GM12864 (cell line): ENCODE measurements around the gene NEK11.
"Not testable (repeated sequence)": the region's sequence is repeated elsewhere in the genome, so short reads cannot be mapped to it uniquely, and the experiment has no call there.

Experiments
- DNase-seq: peaks from one replicate; pipeline ENCODE4 v3.0.0-alpha.2; 2011; ENCODE audit warnings: low read depth
- H3K4me3 ChIP-seq: 2 replicates; pipeline ENCODE4 v1.5.1; 2011; ENCODE audit warnings: mild to moderate bottlenecking, low read depth, low read length, control low read depth
- CTCF ChIP-seq: IDR thresholded peaks from 2 replicates; pipeline ENCODE4 v1.5.1; 2011; ENCODE audit warnings: low read depth, mild to moderate bottlenecking, moderate library complexity, low read length, control low read depth, inconsistent platforms; ENCODE audit errors: missing control alignments

NEK11 gene

DNA sequence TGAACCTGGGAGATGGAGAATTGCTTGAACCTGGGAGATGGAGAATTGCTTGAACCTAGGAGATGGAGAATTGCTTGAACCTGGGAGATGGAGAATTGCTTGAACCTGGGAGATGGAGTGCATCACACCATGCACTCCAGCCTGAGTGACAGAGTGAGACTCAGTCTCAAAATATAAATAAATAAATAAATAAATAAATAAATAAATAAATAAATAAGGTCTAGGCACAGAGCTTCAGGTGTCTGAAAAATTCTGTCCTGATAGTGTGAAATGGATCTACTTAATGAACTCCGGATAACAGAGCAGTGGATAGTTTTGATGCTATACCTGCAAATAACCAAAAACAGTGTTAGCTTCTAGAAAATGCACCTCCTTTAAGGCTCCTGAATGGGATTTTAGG is 330.6 kb downstream of the NEK11 start:
- H3K4me3 ChIP-seq: no peak overlapping the region
- no peak for DNase-seq
- no peak for TF ChIP-seq CTCF

DNA sequence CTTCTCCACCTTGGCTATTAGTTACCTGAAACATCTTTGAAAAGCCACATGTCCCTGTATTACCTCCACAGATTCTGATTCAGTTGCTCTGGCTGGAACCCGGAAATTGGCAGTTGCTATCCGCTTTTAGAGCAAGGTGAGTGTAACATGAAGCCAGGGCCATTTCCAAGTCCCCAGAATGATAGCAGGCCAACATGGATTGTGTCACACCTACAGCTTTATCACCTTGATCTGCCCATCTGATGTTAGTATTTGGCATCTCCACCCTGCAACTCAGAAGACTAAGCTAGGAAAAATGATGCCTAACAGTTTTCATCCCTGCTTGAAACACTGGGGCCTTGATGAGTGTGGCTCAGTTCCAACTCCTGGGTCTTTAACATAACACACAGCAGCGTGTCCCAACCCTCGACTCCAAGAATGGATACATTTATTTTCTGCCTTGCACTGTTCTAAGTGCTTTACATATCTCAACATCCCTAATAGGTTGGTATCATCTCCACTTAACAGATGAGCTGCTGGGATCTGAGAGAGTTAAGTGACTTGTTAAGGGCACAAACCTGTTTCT is 333.6 kb downstream of the NEK11 start:
- DNase-seq: no peak
- H3K4me3 ChIP-seq: no peak overlapping the region
- no peak for TF ChIP-seq CTCF

DNA sequence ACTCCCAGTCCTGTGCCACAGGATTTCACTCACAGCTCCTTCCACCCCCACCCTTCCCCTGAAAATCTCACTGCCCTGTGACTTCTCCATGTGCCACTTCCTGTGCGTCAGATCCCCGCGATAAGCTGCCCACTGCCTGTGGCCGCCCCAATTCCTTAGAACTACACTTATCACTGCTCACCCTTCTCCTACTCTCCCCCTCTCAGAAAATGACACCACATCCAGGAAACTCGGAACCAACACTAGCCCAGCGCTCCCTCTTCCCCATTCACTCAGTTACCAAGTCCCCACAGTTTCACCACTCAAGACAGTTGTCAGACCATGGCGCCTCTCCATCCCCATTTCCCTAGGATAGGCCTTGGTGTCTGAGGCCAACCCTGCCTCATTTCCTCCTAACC is 334.4 kb downstream of the NEK11 start:
- DNase-seq, H3K4me3 ChIP-seq: not testable (repeated sequence)

DNA sequence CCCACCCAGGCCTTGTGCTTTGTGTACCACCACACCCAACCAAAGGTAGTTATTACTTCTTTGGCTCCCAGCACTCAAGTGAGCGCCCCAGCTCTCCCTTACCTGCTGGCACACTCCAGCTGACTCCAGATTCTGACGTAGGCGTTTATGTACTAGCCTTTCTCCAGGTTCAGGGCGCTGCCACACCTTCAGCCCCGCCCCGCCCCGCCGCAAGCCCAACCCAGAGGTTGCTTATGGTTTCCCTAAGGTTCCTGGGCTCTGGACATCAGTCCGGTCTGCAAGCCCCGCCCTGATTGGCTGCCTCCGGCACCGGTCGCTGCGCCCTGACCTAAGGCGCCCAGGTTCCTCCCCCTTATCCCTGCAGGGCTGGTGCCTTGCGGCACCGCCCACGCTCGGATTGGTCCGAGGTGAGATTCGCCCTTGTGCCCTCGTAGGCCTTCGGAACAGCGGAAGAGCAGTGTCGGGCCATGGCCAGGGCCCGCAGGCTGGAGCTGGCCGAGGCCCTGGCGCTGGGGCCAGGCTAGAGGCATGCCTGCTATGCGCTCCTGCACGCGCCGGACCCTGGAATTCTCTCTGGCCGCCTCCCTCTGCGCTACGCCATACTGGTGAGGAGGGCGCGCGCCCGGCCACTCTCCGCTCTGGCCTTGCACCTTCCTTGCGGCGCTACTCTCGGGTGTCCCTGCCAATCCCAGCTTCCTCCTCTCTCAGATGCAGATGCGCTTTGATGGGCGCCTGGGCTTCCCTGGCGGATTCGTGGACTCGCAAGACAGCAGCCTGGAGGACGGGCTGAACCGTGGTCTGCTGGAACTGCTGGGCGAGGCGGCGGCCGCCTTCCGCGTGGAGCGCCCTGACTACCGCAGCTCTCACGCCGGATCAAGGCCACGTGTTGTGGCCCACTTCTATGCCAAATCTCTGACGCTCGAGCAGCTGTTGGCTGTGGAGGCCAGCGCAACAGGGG is 335.1 kb downstream of the NEK11 start:
- DNase-seq: no peak
- H3K4me3 ChIP-seq: no peak overlapping the region

DNA sequence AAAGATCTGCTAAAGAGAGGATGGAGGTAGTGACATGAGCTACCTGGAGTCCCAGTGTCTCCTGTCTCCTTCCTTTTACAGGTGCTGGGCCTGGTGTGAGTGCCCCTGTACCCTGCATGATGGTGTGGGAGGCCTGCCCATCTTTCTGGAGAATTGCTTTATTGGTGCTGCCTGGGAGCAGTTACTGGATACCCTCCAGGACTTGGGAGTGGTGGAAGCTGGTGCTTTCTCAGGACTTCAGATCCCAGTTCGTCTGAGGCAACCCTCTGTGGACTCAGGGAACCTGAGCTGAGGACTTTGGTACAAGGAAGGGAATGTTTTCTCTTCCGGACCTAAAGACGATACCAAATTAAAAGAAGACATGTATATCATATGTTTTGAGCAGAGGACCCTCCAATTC is 336.6 kb downstream of the NEK11 start:
- no peak for TF ChIP-seq CTCF
- DNase-seq: no peak

More for the DNA sequence above, 335.1 kb downstream of the NEK11 start:
- TF ChIP-seq CTCF: no peak

GRCh38 chr3:131370935-131371687 is 344.4 kb downstream of the NEK11 start:
- TF ChIP-seq CTCF: no peak
- DNase-seq: no peak
- H3K4me3 ChIP-seq: no peak overlapping the region

More for the DNA sequence above, 336.6 kb downstream of the NEK11 start:
- H3K4me3 ChIP-seq: no peak overlapping the region

DNA sequence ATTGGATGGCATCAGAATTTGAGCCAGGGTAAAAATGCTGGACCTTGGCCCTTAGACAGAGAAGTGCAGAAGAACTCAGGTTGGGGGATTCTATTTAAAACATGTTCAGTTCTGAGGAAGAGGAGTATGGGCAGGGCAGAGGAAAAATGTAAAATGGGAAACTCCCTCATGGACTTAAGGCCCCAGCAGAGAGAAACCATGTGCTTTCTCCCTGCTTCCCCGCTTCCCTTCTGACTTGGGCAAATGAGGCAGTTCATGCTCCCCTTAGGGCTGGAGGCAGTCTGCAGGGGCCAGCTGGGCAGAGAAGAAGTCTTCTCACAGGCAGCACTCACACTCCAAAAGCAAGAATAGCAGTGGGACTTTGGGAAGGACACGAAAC is 345.0 kb downstream of the NEK11 start:
- TF ChIP-seq CTCF: no peak
- no peak overlapping the region for H3K4me3 ChIP-seq
- DNase-seq: no peak
